WTC11 (cell line): ENCODE measurements around the gene PTPRCAP. TPM values are rescaled to one million over a fixed set of nuclear protein-coding genes. Genes with fewer than 3 reads are reported as not detected.

Experiments used
- ATAC-seq: fragments of 200-7000 bp; cut with Tn5 transposase; 2 replicates; pipeline ENCODE4 v1.10.0; 2021; ENCODE audit warnings: mild to moderate bottlenecking, moderate library complexity
- CTCF ChIA-PET: fragments of 300-600 bp; sonication (Branson Sonifier 250); formaldehyde crosslinking; loops from one replicate; lab custom pipeline; 2021; ENCODE audit warnings: antibody characterized with exemption; lab: Charles Lee
- POLR2A ChIA-PET: fragments of 350-600 bp; sonication (Branson Sonifier 250); formaldehyde crosslinking; loops from one replicate; lab custom pipeline; 2021; ENCODE audit warnings: antibody characterized with exemption; lab: Charles Lee
- DNase-seq: peaks from one replicate; pipeline ENCODE4 v3.0.0; 2021; ENCODE audit warnings: low spot score
- H3K27ac Mint-ChIP-seq: 2 replicates; pipeline ENCODE4 v1.8.0; 2021; ENCODE audit warnings: mixed read lengths
- H3K27me3 Mint-ChIP-seq: 2 replicates; pipeline ENCODE4 v1.8.0; 2021; ENCODE audit warnings: low read depth, mild to moderate bottlenecking, moderate library complexity, mixed read lengths
- H3K36me3 Mint-ChIP-seq: 2 replicates; pipeline ENCODE4 v1.8.0; 2021; ENCODE audit warnings: mixed read lengths
- H3K4me1 Mint-ChIP-seq: 2 replicates; pipeline ENCODE4 v1.8.0; 2022; ENCODE audit warnings: mixed read lengths
- H3K4me3 Mint-ChIP-seq: 2 replicates; pipeline ENCODE4 v1.8.0; 2021; ENCODE audit warnings: mild to moderate bottlenecking, moderate library complexity, mixed read lengths
- H3K9me3 Mint-ChIP-seq: 2 replicates; pipeline ENCODE4 v1.8.0; 2021; ENCODE audit warnings: mixed read lengths
- ATF3 ChIP-seq: sonication (generic); formaldehyde crosslinking; conservative IDR thresholded peaks from 2 replicates; pipeline ENCODE4 v1.8.1; 2022; ENCODE audit warnings: mild to moderate bottlenecking, missing genetic modification reagents
- CBFB ChIP-seq: sonication (generic); formaldehyde crosslinking; IDR thresholded peaks from 2 replicates; pipeline ENCODE4 v1.8.1; 2022; ENCODE audit warnings: mild to moderate bottlenecking, low read depth, missing genetic modification reagents
- FOXP4 ChIP-seq: sonication (generic); formaldehyde crosslinking; IDR thresholded peaks from 2 replicates; pipeline ENCODE4 v1.8.0; 2022; ENCODE audit warnings: mild to moderate bottlenecking, missing genetic modification reagents
- MLX ChIP-seq: sonication (generic); formaldehyde crosslinking; IDR thresholded peaks from 2 replicates; pipeline ENCODE4 v1.8.1; 2023; ENCODE audit warnings: mild to moderate bottlenecking, missing genetic modification reagents, moderate library complexity
- MXD4 ChIP-seq: fragments of 250-450 bp; sonication (Bioruptor Pico); IDR thresholded peaks from 2 replicates; pipeline ENCODE4 v1.8.0; 2021; ENCODE audit warnings: mild to moderate bottlenecking, moderate library complexity, borderline replicate concordance
- MYBL2 ChIP-seq: sonication (generic); formaldehyde crosslinking; IDR thresholded peaks from 2 replicates; pipeline ENCODE4 v1.8.1; 2023; ENCODE audit warnings: mild to moderate bottlenecking, moderate library complexity, missing genetic modification reagents
- NR1H2 ChIP-seq: sonication (generic); formaldehyde crosslinking; IDR thresholded peaks from 2 replicates; pipeline ENCODE4 v1.9.0; 2021; ENCODE audit warnings: mild to moderate bottlenecking, moderate library complexity, missing genetic modification reagents
- TEAD1 ChIP-seq: sonication (generic); formaldehyde crosslinking; IDR thresholded peaks from 2 replicates; pipeline ENCODE4 v1.8.0; 2022; ENCODE audit warnings: mild to moderate bottlenecking, missing genetic modification reagents
- TP53 ChIP-seq: sonication (generic); formaldehyde crosslinking; IDR thresholded peaks from 2 replicates; pipeline ENCODE4 v1.8.1; 2023; ENCODE audit warnings: mild to moderate bottlenecking, missing genetic modification reagents
- USF1 ChIP-seq: sonication (generic); formaldehyde crosslinking; IDR thresholded peaks from 2 replicates; pipeline ENCODE4 v1.8.0; 2022; ENCODE audit warnings: mild to moderate bottlenecking, missing genetic modification reagents
- ZBTB43 ChIP-seq: sonication (generic); formaldehyde crosslinking; IDR thresholded peaks from 2 replicates; pipeline ENCODE4 v1.8.1; 2023; ENCODE audit warnings: mild to moderate bottlenecking, missing genetic modification reagents
- ZNF219 ChIP-seq: sonication (generic); formaldehyde crosslinking; IDR thresholded peaks from 2 replicates; pipeline ENCODE4 v1.8.0; 2023; ENCODE audit warnings: missing genetic modification reagents, mild to moderate bottlenecking, borderline replicate concordance
- ZNF263 ChIP-seq: sonication (generic); formaldehyde crosslinking; IDR thresholded peaks from 2 replicates; pipeline ENCODE4 v1.8.1; 2022; ENCODE audit warnings: low read depth, mild to moderate bottlenecking, moderate library complexity, missing genetic modification reagents
- ZNF281 ChIP-seq: sonication (generic); formaldehyde crosslinking; IDR thresholded peaks from 2 replicates; pipeline ENCODE4 v1.8.0; 2023; ENCODE audit warnings: mild to moderate bottlenecking, missing genetic modification reagents
- ZNF317 ChIP-seq: sonication (generic); formaldehyde crosslinking; IDR thresholded peaks from 2 replicates; pipeline ENCODE4 v1.8.1; 2023; ENCODE audit warnings: low read depth, mild to moderate bottlenecking, moderate library complexity, missing genetic modification reagents, borderline replicate concordance
- ZNF396 ChIP-seq: fragments of 250-450 bp; sonication (Bioruptor Pico); IDR thresholded peaks from 2 replicates; pipeline ENCODE4 v1.8.0; 2021; ENCODE audit warnings: mild to moderate bottlenecking, moderate library complexity, borderline replicate concordance
- ZNF423 ChIP-seq: fragments of 250-450 bp; sonication (Bioruptor Pico); IDR thresholded peaks from 2 replicates; pipeline ENCODE4 v2.1.2; 2022; ENCODE audit warnings: mild to moderate bottlenecking, moderate library complexity
- ZNF425 ChIP-seq: fragments of 250-450 bp; sonication (Bioruptor Pico); conservative IDR thresholded peaks from 2 replicates; pipeline ENCODE4 v1.9.0; 2021; ENCODE audit warnings: mild to moderate bottlenecking
- ZNF671 ChIP-seq: fragments of 250-450 bp; sonication (Bioruptor Pico); IDR thresholded peaks from 2 replicates; pipeline ENCODE4 v1.8.0; 2021; ENCODE audit warnings: mild to moderate bottlenecking
- ZSCAN18 ChIP-seq: fragments of 250-450 bp; sonication (Bioruptor Pico); IDR thresholded peaks from 2 replicates; pipeline ENCODE4 v2.1.2; 2022; ENCODE audit warnings: mild to moderate bottlenecking, moderate library complexity
- total RNA-seq: library from RNA; stranded (reverse); gene quantifications from 3 replicates; pipeline ENCODE4 v1.2.3, GENCODE V29; 2021
- TF ChIP-seq, protein P1 (sequence below): sonication (generic); formaldehyde crosslinking; IDR thresholded peaks from 2 replicates; pipeline ENCODE4 v1.8.1; 2023; ENCODE audit warnings: mild to moderate bottlenecking, missing genetic modification reagents

The PTPRCAP gene
- total RNA-seq, 1 experiment from 2014 or later: 3.6 TPM

DNA sequence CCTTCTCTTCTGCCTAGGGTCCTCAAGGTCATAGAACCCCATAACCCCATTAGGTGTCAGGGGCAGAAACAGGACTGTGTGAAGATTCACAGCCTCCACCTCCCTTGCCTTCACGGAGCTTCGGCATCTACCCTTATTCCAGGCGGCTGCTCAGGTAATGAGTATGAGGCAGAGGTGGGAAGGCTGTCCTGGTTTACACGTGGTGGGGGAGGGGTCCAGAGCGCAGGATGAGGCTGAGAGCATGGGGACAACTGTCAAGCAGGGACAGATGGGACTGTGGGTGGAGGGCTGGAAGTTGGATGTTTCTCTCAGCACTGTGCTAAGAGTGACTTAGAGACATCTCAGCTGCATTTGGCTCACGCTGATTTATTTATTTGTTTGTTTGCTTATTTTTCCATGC is 50.0 kb downstream of the PTPRCAP start:
- ChIA-PET CTCF (interaction anchor here (1.4 to 25.7 kb wide), 7 partner anchors 12 to 126 kb away, joined by 3 to 842 read pairs (median 6); partner anchors contain the start of genes POLD4 and PPP1CA), POLR2A (interaction anchor here (0.6 to 1.5 kb wide), 3 partner anchors 33 to 326 kb away, joined by 3 to 5 read pairs (median 3); partner anchors contain the start of gene RPS6KB2)
- DNase-seq (no peak), ATAC-seq (no peak)
- no peaks in the 10 kb centered on the region for H3K36me3 Mint-ChIP-seq
- H3K27ac Mint-ChIP-seq: no peak overlapping the region
- H3K9me3 Mint-ChIP-seq: no peaks in the 10 kb centered on the region
- TF ChIP-seq TEAD1 (CRISPR knock-in tag): no peak
- TF ChIP-seq ZBTB43 (CRISPR knock-in tag): no peak
- TF ChIP-seq NR1H2: no peak
- no peak for TF ChIP-seq ZSCAN18 (CRISPR knock-in tag)
- no peak for TF ChIP-seq ZNF396 (CRISPR knock-in tag)
- no peak for TF ChIP-seq ZNF281 (CRISPR knock-in tag)
- TF ChIP-seq MYBL2: no peak
- TF ChIP-seq USF1 (CRISPR knock-in tag): no peak
- TF ChIP-seq MLX (CRISPR knock-in tag): no peak
- TF ChIP-seq ZNF263 (CRISPR knock-in tag): no peak
- H3K4me1 Mint-ChIP-seq: peaks cover 27% of the 10 kb centered on the region
- no peak overlapping the region for H3K4me3 Mint-ChIP-seq
- H3K27me3 Mint-ChIP-seq: peaks cover 26% of the 10 kb centered on the region

GRCh38 chr11:67387069-67387468 is 50.4 kb downstream of the PTPRCAP start:
- H3K27ac Mint-ChIP-seq: no peak overlapping the region
- POLR2A ChIA-PET: interaction anchor here (0.9 to 1.5 kb wide), 3 partner anchors 15 to 41 kb away, joined by 3 to 6 read pairs (median 5); partner anchors contain the start of genes PPP1CA and RPS6KB2
- ATAC-seq: no peak
- peaks cover 30% of the 10 kb centered on the region for H3K27me3 Mint-ChIP-seq
- CTCF ChIA-PET: interaction anchor here (0.6 to 25.7 kb wide), 11 partner anchors 11 to 125 kb away, joined by 3 to 842 read pairs (median 5); partner anchors contain the start of genes CLCF1, POLD4 and PPP1CA
- no peak overlapping the region for H3K4me3 Mint-ChIP-seq
- DNase-seq: no peak
- no peaks in the 10 kb centered on the region for H3K9me3 Mint-ChIP-seq
- H3K36me3 Mint-ChIP-seq: no peaks in the 10 kb centered on the region
- peaks cover 30% of the 10 kb centered on the region for H3K4me1 Mint-ChIP-seq
- TF ChIP-seq ATF3 (CRISPR knock-in tag) (no peak), ZNF423 (no peak), ZNF317 (CRISPR knock-in tag) (no peak), ZNF671 (CRISPR knock-in tag) (no peak), FOXP4 (no peak), TP53 (CRISPR knock-in tag) (no peak), ZNF425 (CRISPR knock-in tag) (no peak), ZNF219 (CRISPR knock-in tag) (no peak), MXD4 (no peak), CBFB (CRISPR knock-in tag) (no peak)
- TF ChIP-seq, protein P1, sequence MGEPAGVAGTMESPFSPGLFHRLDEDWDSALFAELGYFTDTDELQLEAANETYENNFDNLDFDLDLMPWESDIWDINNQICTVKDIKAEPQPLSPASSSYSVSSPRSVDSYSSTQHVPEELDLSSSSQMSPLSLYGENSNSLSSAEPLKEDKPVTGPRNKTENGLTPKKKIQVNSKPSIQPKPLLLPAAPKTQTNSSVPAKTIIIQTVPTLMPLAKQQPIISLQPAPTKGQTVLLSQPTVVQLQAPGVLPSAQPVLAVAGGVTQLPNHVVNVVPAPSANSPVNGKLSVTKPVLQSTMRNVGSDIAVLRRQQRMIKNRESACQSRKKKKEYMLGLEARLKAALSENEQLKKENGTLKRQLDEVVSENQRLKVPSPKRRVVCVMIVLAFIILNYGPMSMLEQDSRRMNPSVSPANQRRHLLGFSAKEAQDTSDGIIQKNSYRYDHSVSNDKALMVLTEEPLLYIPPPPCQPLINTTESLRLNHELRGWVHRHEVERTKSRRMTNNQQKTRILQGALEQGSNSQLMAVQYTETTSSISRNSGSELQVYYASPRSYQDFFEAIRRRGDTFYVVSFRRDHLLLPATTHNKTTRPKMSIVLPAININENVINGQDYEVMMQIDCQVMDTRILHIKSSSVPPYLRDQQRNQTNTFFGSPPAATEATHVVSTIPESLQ (CRISPR knock-in tag): no peak
